Thoracic aorta (tissue), 2 donors: ENCODE results near the gene TMEM140. TPM values are rescaled to one million over a fixed set of nuclear protein-coding genes. Genes with fewer than 3 reads are reported as not detected.

ENCODE experiments used
- ATAC-seq: fragments of 150-250 bp; one replicate; pipeline ENCODE4 v1.8.0; 2017; ENCODE audit warnings: low read depth; ENCODE audit not compliant: insufficient number of reproducible peaks, low FRiP score
- DNase-seq: peaks from one replicate; pipeline ENCODE4 v3.0.0-alpha.2; 2020; ENCODE audit warnings: low spot score
- H3K27ac ChIP-seq, 2 donors: fragments of 200-600 bp; sonication (generic); 1 replicate in 1 of 2; 2 replicates in 1 of 2; pipeline ENCODE4 v1.5.1; 2016; ENCODE audit warnings: mild to moderate bottlenecking in 2 of 2, moderate library complexity in 2 of 2
- H3K27me3 ChIP-seq: fragments of 200-600 bp; sonication (generic); replicated peaks from 2 replicates; pipeline ENCODE4 v1.6.0; 2016; ENCODE audit warnings: mild to moderate bottlenecking; ENCODE audit not compliant: insufficient read depth
- H3K36me3 ChIP-seq: fragments of 200-600 bp; sonication (generic); one replicate; pipeline ENCODE4 v1.5.1; 2016
- H3K4me1 ChIP-seq, 2 donors: fragments of 200-600 bp; sonication (generic); 1 replicate in 1 of 2; 2 replicates in 1 of 2; pipeline versions ENCODE4 v1.5.1 to v1.6.0; 2016; ENCODE audit warnings: low read depth in 2 of 2, mild to moderate bottlenecking in 1 of 2; ENCODE audit not compliant: control insufficient read depth in 1 of 2
- H3K4me3 ChIP-seq: fragments of 200-600 bp; sonication (generic); 2 replicates; pipeline ENCODE4 v1.5.1; 2016; ENCODE audit warnings: mild to moderate bottlenecking
- H3K9me3 ChIP-seq: fragments of 200-600 bp; sonication (generic); 2 replicates; pipeline ENCODE4 v1.5.1; 2016
- total RNA-seq, 2 donors: library from RNA; depleted of rRNA; stranded (reverse); fragments of >200 nt; gene quantifications; one replicate each; pipeline versions ENCODE4 v1.1.0 to v1.2.3, GENCODE V29; 2016
- TF ChIP-seq, protein P1 (sequence below): fragments of 200-600 bp; sonication (generic); IDR thresholded peaks from one replicate; pipeline ENCODE4 v1.5.1; 2019; ENCODE audit warnings: antibody characterized with exemption

TMEM140 gene
- total RNA-seq, 2 donors from 2014 or later: 20.6 to 27.6 TPM

DNA sequence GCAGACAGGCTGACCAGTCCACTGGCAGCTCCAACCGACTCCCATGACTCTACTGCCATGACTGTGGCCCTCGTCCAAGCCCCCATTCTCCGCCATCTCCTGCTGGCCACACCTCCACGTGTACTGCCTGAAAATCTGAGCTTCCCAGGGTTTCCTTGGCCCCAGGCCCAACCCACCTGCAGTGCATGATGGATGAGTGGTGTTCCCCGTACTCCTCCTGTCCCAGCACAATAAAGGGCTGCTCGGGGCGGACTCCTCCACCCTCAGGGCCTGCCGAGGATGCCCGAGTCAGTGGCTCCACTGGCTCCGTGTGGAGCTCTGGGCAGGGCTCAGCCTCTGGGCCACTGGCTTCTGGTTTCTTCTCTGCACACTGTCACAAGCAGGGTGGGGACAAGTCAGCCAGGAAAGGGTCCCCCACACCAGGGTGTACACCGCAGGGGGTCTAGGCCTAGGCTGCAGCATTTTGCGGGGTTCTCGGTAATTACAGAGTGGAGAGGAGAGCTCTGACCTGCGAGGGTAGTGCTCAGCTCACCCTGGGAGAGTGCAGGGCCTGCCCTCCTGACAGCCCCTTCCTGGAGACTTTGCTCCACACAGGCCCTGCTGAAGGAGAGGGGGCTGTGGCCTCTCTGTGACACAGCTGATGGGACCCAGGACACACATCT lies 48.2 kb downstream of the TMEM140 start:
- Histone ChIP-seq H3K36me3 (peaks cover 57% of the 10 kb centered on the region), H3K9me3 (no peaks in the 10 kb centered on the region), H3K27ac (no peak overlapping the region), H3K4me3 (no peak overlapping the region), H3K27me3 (no peaks in the 10 kb centered on the region), H3K4me1 (no peaks in the 10 kb centered on the region)
- ATAC-seq: no peak
- TF ChIP-seq, protein P1, sequence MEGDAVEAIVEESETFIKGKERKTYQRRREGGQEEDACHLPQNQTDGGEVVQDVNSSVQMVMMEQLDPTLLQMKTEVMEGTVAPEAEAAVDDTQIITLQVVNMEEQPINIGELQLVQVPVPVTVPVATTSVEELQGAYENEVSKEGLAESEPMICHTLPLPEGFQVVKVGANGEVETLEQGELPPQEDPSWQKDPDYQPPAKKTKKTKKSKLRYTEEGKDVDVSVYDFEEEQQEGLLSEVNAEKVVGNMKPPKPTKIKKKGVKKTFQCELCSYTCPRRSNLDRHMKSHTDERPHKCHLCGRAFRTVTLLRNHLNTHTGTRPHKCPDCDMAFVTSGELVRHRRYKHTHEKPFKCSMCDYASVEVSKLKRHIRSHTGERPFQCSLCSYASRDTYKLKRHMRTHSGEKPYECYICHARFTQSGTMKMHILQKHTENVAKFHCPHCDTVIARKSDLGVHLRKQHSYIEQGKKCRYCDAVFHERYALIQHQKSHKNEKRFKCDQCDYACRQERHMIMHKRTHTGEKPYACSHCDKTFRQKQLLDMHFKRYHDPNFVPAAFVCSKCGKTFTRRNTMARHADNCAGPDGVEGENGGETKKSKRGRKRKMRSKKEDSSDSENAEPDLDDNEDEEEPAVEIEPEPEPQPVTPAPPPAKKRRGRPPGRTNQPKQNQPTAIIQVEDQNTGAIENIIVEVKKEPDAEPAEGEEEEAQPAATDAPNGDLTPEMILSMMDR: no peak
- no peak for DNase-seq

DNA sequence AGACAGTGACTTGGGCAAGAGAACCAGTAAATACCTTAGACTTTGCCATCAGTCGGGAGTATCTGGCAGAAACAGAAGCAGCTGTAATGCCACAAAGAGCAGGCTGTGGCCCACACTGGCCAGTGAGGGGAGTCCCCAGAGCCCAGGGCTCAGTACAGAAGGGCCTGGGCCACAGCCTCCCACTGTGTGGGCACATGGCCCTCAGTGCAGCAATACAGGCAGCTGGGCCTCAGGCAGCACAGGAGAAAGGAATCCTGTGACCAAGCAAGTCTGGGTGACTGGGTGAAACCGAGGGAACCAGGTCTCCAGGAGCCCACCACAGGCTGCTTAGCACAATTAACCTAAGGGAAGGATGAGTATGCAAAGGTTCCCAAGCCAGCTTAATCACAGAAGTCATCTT lies 49.5 kb downstream of the TMEM140 start:
- H3K9me3 ChIP-seq: no peaks in the 10 kb centered on the region
- DNase-seq: no peak
- TF ChIP-seq, protein P1: no peak
- H3K4me1 ChIP-seq: peaks cover 0 to under 1% of the 10 kb centered on the region in 2 donors
- no peak overlapping the region for H3K4me3 ChIP-seq
- no peaks in the 10 kb centered on the region for H3K27me3 ChIP-seq
- ATAC-seq: no peak
- H3K36me3 ChIP-seq: peaks cover 64% of the 10 kb centered on the region
- H3K27ac ChIP-seq: no peak overlapping the region

DNA sequence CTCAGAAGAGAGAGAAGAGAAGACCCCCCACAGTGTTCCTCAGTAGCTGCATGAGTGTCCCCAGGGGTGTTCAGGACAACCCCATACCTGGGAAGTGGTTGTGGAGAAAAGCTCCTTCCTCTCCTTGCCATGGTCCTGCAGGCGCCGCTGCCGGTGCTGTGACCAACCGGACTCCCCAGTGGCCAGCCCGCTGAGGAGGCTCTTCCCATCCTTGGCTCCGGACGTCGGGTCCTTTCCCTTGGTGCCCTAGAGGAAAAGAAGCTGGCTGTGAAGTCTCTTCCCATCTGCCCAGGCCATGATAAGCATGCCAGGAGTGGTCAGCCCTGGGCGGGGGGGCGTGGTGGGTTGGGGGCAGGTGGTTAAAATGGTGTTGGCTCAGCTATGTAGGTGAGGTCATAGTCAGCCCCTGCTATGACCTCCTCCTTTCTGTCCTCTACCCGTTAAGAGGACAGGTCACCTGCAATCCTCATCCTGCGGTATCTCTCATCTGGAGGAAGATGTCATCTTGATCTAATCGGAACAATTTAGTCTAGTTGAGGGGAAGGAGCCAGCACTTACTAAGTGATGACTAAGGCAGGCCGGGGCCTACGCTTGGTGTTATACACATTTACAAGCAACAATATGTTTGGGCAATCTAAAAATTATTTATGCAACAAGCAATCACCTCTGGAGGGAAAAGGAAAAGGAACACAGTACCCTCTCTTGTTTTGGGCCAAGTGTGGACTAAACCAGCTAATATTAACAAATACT lies 50.2 kb downstream of the TMEM140 start:
- Histone ChIP-seq H3K27ac (no peak overlapping the region), H3K9me3 (no peaks in the 10 kb centered on the region), H3K4me3 (no peak overlapping the region), H3K27me3 (no peaks in the 10 kb centered on the region), H3K4me1 (peaks cover 0 to 8% of the 10 kb centered on the region in 2 donors), H3K36me3 (peaks cover 57% of the 10 kb centered on the region)
- DNase-seq (no peak), ATAC-seq (no peak)
- TF ChIP-seq, protein P1: no peak

DNA sequence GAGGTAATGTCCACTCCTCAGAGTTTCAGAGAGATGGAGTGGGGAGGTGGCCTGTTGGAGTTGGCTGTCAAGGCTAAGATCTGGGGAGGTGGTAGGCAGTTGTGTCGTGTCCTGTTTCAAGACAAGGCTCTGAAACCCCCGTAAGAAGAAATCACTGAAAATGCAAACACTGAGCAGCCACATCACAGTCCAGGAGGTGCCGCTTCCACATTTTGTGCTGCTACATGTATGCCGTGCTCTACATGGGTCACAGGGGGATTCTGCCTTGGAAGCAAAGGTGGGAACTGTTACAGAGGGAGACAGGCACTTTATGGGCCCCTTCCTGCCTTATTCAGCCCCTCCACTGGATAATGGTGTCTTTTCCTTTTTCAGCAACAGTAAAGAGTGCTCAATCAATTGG lies 51.6 kb downstream of the TMEM140 start:
- H3K4me3 ChIP-seq: no peak overlapping the region
- peaks cover 60% of the 10 kb centered on the region for H3K36me3 ChIP-seq
- ATAC-seq: no peak
- no peak for DNase-seq
- TF ChIP-seq, protein P1: no peak
- H3K9me3 ChIP-seq: no peaks in the 10 kb centered on the region
- peaks cover 0 to 18% of the 10 kb centered on the region in 2 donors for H3K4me1 ChIP-seq
- H3K27ac ChIP-seq: no peak overlapping the region
- no peaks in the 10 kb centered on the region for H3K27me3 ChIP-seq

DNA sequence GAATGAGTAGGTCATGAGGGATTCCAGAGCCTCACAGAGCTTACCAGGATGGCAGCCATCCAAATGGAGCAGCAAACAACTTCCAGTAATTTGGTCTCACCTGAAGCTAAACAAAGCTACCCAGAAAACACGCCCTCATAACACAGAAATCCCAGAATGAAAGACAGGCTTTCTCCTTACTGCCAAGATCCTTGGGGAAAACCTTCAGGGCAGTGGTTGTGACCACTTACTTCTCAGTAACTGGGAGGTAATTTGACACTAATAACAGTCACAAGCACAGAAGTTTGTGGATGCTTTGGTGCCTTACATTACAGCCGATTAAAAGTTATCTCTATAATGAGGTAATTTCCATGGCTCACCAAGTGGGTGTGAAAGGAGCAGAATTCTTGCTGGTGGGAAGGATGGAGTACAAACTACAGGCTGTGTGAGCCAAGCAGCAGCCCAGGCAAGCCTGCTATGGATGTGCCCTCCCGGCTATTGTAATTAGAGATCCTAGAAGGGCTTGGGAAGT lies 53.0 kb downstream of the TMEM140 start:
- no peak for ATAC-seq
- TF ChIP-seq, protein P1: no peak
- no peak for DNase-seq
- peaks cover 53% of the 10 kb centered on the region for H3K36me3 ChIP-seq
- no peak overlapping the region for H3K4me3 ChIP-seq
- no peaks in the 10 kb centered on the region for H3K9me3 ChIP-seq
- H3K27ac ChIP-seq: no peak overlapping the region
- H3K4me1 ChIP-seq: peaks cover 0 to 28% of the 10 kb centered on the region in 2 donors
- no peaks in the 10 kb centered on the region for H3K27me3 ChIP-seq
